ENCODE measurements around the gene TIGD6.

Gene TIGD6

GRCh38 chr5:149963729-149964128 is 36.7 kb downstream of the TIGD6 start:
- Histone ChIP-seq H3K27me3 (ENCODE audit: control insufficient read depth in 1 of 2, insufficient read depth in 2 of 2, low read length in 2 of 2) (no peaks in the 10 kb centered on the region), H3K4me3 (ENCODE audit: low read depth in 1 of 2, low read length in 2 of 2) (no peak overlapping the region), H3K27ac (ENCODE audit: low read depth, low read length) (no peak overlapping the region), H3K9ac (ENCODE audit: low read length) (no peak overlapping the region), H3K4me1 (ENCODE audit: insufficient read depth, low read length) (peaks cover 20% of the 10 kb centered on the region), H3K36me3 (ENCODE audit: insufficient read depth, low read length) (no peaks in the 10 kb centered on the region), H3K9me3 (ENCODE audit: low read length) (no peaks in the 10 kb centered on the region)

- no peaks in the 10 kb centered on the region for H3K36me3 ChIP-seq (ENCODE audit: insufficient read depth, low read length)
- peaks cover 20% of the 10 kb centered on the region for H3K4me1 ChIP-seq (ENCODE audit: insufficient read depth, low read length)
- no peak overlapping the region for H3K27ac ChIP-seq (ENCODE audit: low read depth, low read length)
- H3K9me3 ChIP-seq (ENCODE audit: low read length), result no peaks in the 10 kb centered on the region
- no peak overlapping the region for H3K4me3 ChIP-seq (ENCODE audit: low read depth in 1 of 2, low read length in 2 of 2)
- H3K27me3 ChIP-seq (ENCODE audit: control insufficient read depth in 1 of 2, insufficient read depth in 2 of 2, low read length in 2 of 2), result no peaks in the 10 kb centered on the region
- no peak overlapping the region for H3K9ac ChIP-seq (ENCODE audit: low read length)
Measured at GRCh38 chr5:149962601-149963300, 37.7 kb downstream of the TIGD6 start.

- H3K36me3 ChIP-seq (ENCODE audit: insufficient read depth, low read length), result no peaks in the 10 kb centered on the region
- peak overlapping the region; percentile 96 for H3K27ac ChIP-seq (ENCODE audit: low read depth, low read length)
- no peak overlapping the region for H3K9ac ChIP-seq (ENCODE audit: low read length)
- H3K4me1 ChIP-seq (ENCODE audit: insufficient read depth, low read length), result peaks cover 20% of the 10 kb centered on the region
- no peaks in the 10 kb centered on the region for H3K9me3 ChIP-seq (ENCODE audit: low read length)
- no peak overlapping the region for H3K4me3 ChIP-seq (ENCODE audit: low read depth in 1 of 2, low read length in 2 of 2)
- no peaks in the 10 kb centered on the region for H3K27me3 ChIP-seq (ENCODE audit: control insufficient read depth in 1 of 2, insufficient read depth in 2 of 2, low read length in 2 of 2)
Measured at GRCh38 chr5:149961957-149962409, 38.5 kb downstream of the TIGD6 start.

- H3K36me3 ChIP-seq (ENCODE audit: insufficient read depth, low read length), result no peaks in the 10 kb centered on the region
- no peaks in the 10 kb centered on the region for H3K9me3 ChIP-seq (ENCODE audit: low read length)
- peak overlapping the region; percentile 73 to 89 for H3K4me3 ChIP-seq (ENCODE audit: low read depth in 1 of 2, low read length in 2 of 2)
- H3K27ac ChIP-seq (ENCODE audit: low read depth, low read length), result peak overlapping the region; percentile 96
- H3K9ac ChIP-seq (ENCODE audit: low read length), result peak overlapping the region; percentile 81
- no peaks in the 10 kb centered on the region for H3K27me3 ChIP-seq (ENCODE audit: control insufficient read depth in 1 of 2, insufficient read depth in 2 of 2, low read length in 2 of 2)
- H3K4me1 ChIP-seq (ENCODE audit: insufficient read depth, low read length), result peaks cover 20% of the 10 kb centered on the region
Measured at GRCh38 chr5:149961186-149961685, 39.2 kb downstream of the TIGD6 start.

GRCh38 chr5:149960272-149961185 is 39.9 kb downstream of the TIGD6 start, which contains the start of gene SLC26A2:
Gene SLC26A2 (plus strand): TSS chr5:149960758. CDS start chr5:149977653, 16,895 bp downstream.
- Histone ChIP-seq H3K27ac (ENCODE audit: low read depth, low read length) (peak within 1 kb of the TSS; percentile 96), H3K4me3 (ENCODE audit: low read depth in 1 of 2, low read length in 2 of 2) (peak within 1 kb of the TSS; percentile 73 to 89), H3K4me1 (ENCODE audit: insufficient read depth, low read length) (peaks cover 20% of the 10 kb centered on the region), H3K9me3 (ENCODE audit: low read length) (no peaks in the 10 kb centered on the region), H3K9ac (ENCODE audit: low read length) (peak within 1 kb of the TSS; percentile 81), H3K36me3 (ENCODE audit: insufficient read depth, low read length) (no peaks in the 10 kb centered on the region), H3K27me3 (ENCODE audit: control insufficient read depth in 1 of 2, insufficient read depth in 2 of 2, low read length in 2 of 2) (no peaks in the 10 kb centered on the region)

GRCh38 chr5:149959406-149960236 is 40.8 kb downstream of the TIGD6 start:
- peak overlapping the region; percentile 81 for H3K9ac ChIP-seq (ENCODE audit: low read length)
- no peaks in the 10 kb centered on the region for H3K36me3 ChIP-seq (ENCODE audit: insufficient read depth, low read length)
- H3K4me3 ChIP-seq (ENCODE audit: low read depth in 1 of 2, low read length in 2 of 2), result peak overlapping the region; percentile 73 to 89
- no peaks in the 10 kb centered on the region for H3K9me3 ChIP-seq (ENCODE audit: low read length)
- H3K4me1 ChIP-seq (ENCODE audit: insufficient read depth, low read length), result peaks cover 20% of the 10 kb centered on the region
- H3K27me3 ChIP-seq (ENCODE audit: control insufficient read depth in 1 of 2, insufficient read depth in 2 of 2, low read length in 2 of 2), result no peaks in the 10 kb centered on the region
- peak overlapping the region; percentile 96 for H3K27ac ChIP-seq (ENCODE audit: low read depth, low read length)

- Histone ChIP-seq H3K27me3 (ENCODE audit: control insufficient read depth in 1 of 2, insufficient read depth in 2 of 2, low read length in 2 of 2) (no peaks in the 10 kb centered on the region), H3K4me1 (ENCODE audit: insufficient read depth, low read length) (peaks cover 20% of the 10 kb centered on the region), H3K4me3 (ENCODE audit: low read depth in 1 of 2, low read length in 2 of 2) (no peak overlapping the region), H3K9ac (ENCODE audit: low read length) (no peak overlapping the region), H3K9me3 (ENCODE audit: low read length) (no peaks in the 10 kb centered on the region), H3K36me3 (ENCODE audit: insufficient read depth, low read length) (no peaks in the 10 kb centered on the region), H3K27ac (ENCODE audit: low read depth, low read length) (no peak overlapping the region)
Measured at GRCh38 chr5:149957855-149958254, 42.6 kb downstream of the TIGD6 start.

- Histone ChIP-seq H3K9me3 (ENCODE audit: low read length) (no peaks in the 10 kb centered on the region), H3K9ac (ENCODE audit: low read length) (no peak overlapping the region), H3K4me1 (ENCODE audit: insufficient read depth, low read length) (peaks cover 15% of the 10 kb centered on the region), H3K36me3 (ENCODE audit: insufficient read depth, low read length) (no peaks in the 10 kb centered on the region), H3K27ac (ENCODE audit: low read depth, low read length) (no peak overlapping the region), H3K4me3 (ENCODE audit: low read depth in 1 of 2, low read length in 2 of 2) (no peak overlapping the region), H3K27me3 (ENCODE audit: control insufficient read depth in 1 of 2, insufficient read depth in 2 of 2, low read length in 2 of 2) (no peaks in the 10 kb centered on the region)
Measured at GRCh38 chr5:149956685-149957084, 43.8 kb downstream of the TIGD6 start.

- no peaks in the 10 kb centered on the region for H3K36me3 ChIP-seq (ENCODE audit: insufficient read depth, low read length)
- no peak overlapping the region for H3K9ac ChIP-seq (ENCODE audit: low read length)
- no peaks in the 10 kb centered on the region for H3K9me3 ChIP-seq (ENCODE audit: low read length)
- H3K4me3 ChIP-seq (ENCODE audit: low read depth in 1 of 2, low read length in 2 of 2), result no peak overlapping the region
- H3K4me1 ChIP-seq (ENCODE audit: insufficient read depth, low read length), result peaks cover 7% of the 10 kb centered on the region
- no peaks in the 10 kb centered on the region for H3K27me3 ChIP-seq (ENCODE audit: control insufficient read depth in 1 of 2, insufficient read depth in 2 of 2, low read length in 2 of 2)
- no peak overlapping the region for H3K27ac ChIP-seq (ENCODE audit: low read depth, low read length)
Measured at GRCh38 chr5:149954798-149955197, 45.7 kb downstream of the TIGD6 start.

GRCh38 chr5:149953436-149954121 is 46.9 kb downstream of the TIGD6 start:
- no peak overlapping the region for H3K9ac ChIP-seq (ENCODE audit: low read length)
- no peaks in the 10 kb centered on the region for H3K9me3 ChIP-seq (ENCODE audit: low read length)
- H3K36me3 ChIP-seq (ENCODE audit: insufficient read depth, low read length), result no peaks in the 10 kb centered on the region
- H3K4me1 ChIP-seq (ENCODE audit: insufficient read depth, low read length), result no peaks in the 10 kb centered on the region
- no peak overlapping the region for H3K4me3 ChIP-seq (ENCODE audit: low read depth in 1 of 2, low read length in 2 of 2)
- H3K27me3 ChIP-seq (ENCODE audit: control insufficient read depth in 1 of 2, insufficient read depth in 2 of 2, low read length in 2 of 2), result no peaks in the 10 kb centered on the region
- no peak overlapping the region for H3K27ac ChIP-seq (ENCODE audit: low read depth, low read length)

All from muscle layer of colon (tissue), 2 donors.